K562 (cell line): Measurements from ENCODE around the gene ZFYVE28. TPM values are rescaled to one million over a fixed set of nuclear protein-coding genes. Genes with fewer than 3 reads are reported as not detected.

Source experiments
- ATAC-seq: fragments of 200-7000 bp; cut with Tn5 transposase; 3 replicates; pipeline ENCODE4 v1.9.1; 2020; ENCODE audit warnings: moderate library complexity
- BruUV-seq: library from RNA; stranded (reverse); fragments of 400-500 nt; replicated peaks from 2 replicates; lab custom pipeline; 2021; lab: Mats Ljungman, UMichigan
- CTCF ChIA-PET: fragments of 300-600 bp; formaldehyde crosslinking; extraction: SDS; loops from one replicate; lab custom pipeline; 2021; ENCODE audit warnings: low intra/inter-chr PET ratio; lab: Yijun Ruan, JAX
- POLR2A ChIA-PET: fragments of 300-600, 350-650 bp; sonication (Branson Sonifier 250); formaldehyde crosslinking; extraction: SDS; loops from one replicate; lab custom pipeline; 2021; ENCODE audit warnings: antibody characterized with exemption, inconsistent platforms; lab: Yijun Ruan, JAX
- DNase-seq, 4 experiments: peaks; one replicate each; pipeline versions ENCODE4 v3.0.0 to v3.0.0-alpha.2; 2011 to 2018; ENCODE audit warnings: low spot score in 3 of 4, mixed read lengths in 3 of 4; ENCODE audit errors: extremely low read depth in 1 of 4
- FAIRE-seq: peaks from 2 replicates; lab custom pipeline; 2011; peaks lifted over from hg19 to GRCh38; lab: Jason Lieb, UNC
- H2AFZ ChIP-seq: 2 replicates; pipeline ENCODE4 v1.6.0; 2011; ENCODE audit warnings: low read depth, low read length, control low read depth, inconsistent platforms
- H3K27ac ChIP-seq: fragments of 200-600 bp; 3 replicates; pipeline ENCODE4 v1.8.0; 2011; ENCODE audit warnings: low read depth, mild to moderate bottlenecking, control low read depth, inconsistent platforms, low read length, moderate library complexity, mixed read lengths; ENCODE audit errors: extremely low read depth
- H3K27me3 ChIP-seq, 2 experiments: fragments of 300-600 bp in 1 of 2; 2 replicates in 1 of 2; 3 replicates in 1 of 2; pipeline versions ENCODE4 v1.6.0 to v1.8.0; 2011; ENCODE audit warnings: inconsistent platforms in 2 of 2, low read length in 2 of 2, mild to moderate bottlenecking in 1 of 2, mixed read lengths in 1 of 2, moderate library complexity in 1 of 2; ENCODE audit not compliant: control insufficient read depth in 2 of 2, insufficient read depth in 2 of 2
- H3K36me3 ChIP-seq: fragments of 300-600 bp; 3 replicates; pipeline ENCODE4 v1.8.0; 2011; ENCODE audit warnings: mild to moderate bottlenecking, low read length, inconsistent platforms; ENCODE audit not compliant: control insufficient read depth, insufficient read depth
- H3K4me1 ChIP-seq, 2 experiments: fragments of 200-600 bp in 1 of 2; replicated peaks in 1 of 2; 2 replicates in 1 of 2; 3 replicates in 1 of 2; pipeline versions ENCODE4 v1.5.1 to v1.8.0; 2011; ENCODE audit warnings: inconsistent platforms in 2 of 2, low read length in 2 of 2, mild to moderate bottlenecking in 1 of 2, mixed read lengths in 1 of 2, moderate library complexity in 1 of 2; ENCODE audit not compliant: control insufficient read depth in 2 of 2, insufficient read depth in 2 of 2
- H3K4me2 ChIP-seq: 2 replicates; pipeline ENCODE4 v1.6.1; 2011; ENCODE audit warnings: low read length, control low read depth, inconsistent platforms, mixed read lengths; ENCODE audit not compliant: insufficient read depth
- H3K4me3 ChIP-seq: fragments of 200-600 bp; sonication (generic), shearing (Covaris generic); 2 replicates; pipeline ENCODE4 v1.5.1; 2016; ENCODE audit warnings: control low read depth, inconsistent platforms
- H3K79me2 ChIP-seq: fragments of 200-600 bp; 3 replicates; pipeline ENCODE4 v1.8.0; 2011; ENCODE audit warnings: low read length, inconsistent platforms; ENCODE audit not compliant: control insufficient read depth, insufficient read depth
- H3K9ac ChIP-seq, 2 experiments: 2 replicates each; pipeline versions ENCODE4 v1.6.0 to v1.6.1; 2011; ENCODE audit warnings: low read depth in 2 of 2, low read length in 2 of 2, control low read depth in 1 of 2, inconsistent platforms in 1 of 2, mild to moderate bottlenecking in 1 of 2, mixed read lengths in 1 of 2; ENCODE audit not compliant: insufficient read depth in 1 of 2
- H3K9me1 ChIP-seq: one replicate; pipeline ENCODE4 v1.6.0; 2011; ENCODE audit warnings: inconsistent platforms, mild to moderate bottlenecking, low read length, moderate library complexity; ENCODE audit not compliant: control insufficient read depth, insufficient read depth
- H3K9me3 ChIP-seq: replicated peaks from 2 replicates; pipeline ENCODE4 v1.5.1; 2011; ENCODE audit warnings: low read depth, low read length, inconsistent platforms; ENCODE audit not compliant: control insufficient read depth, insufficient read depth
- H4K20me1 ChIP-seq: replicated peaks from 2 replicates; pipeline ENCODE4 v1.6.1; 2011; ENCODE audit warnings: low read length, inconsistent platforms, mixed read lengths; ENCODE audit not compliant: control insufficient read depth, insufficient read depth
- CTCFL ChIP-seq: IDR thresholded peaks from 2 replicates; pipeline ENCODE4 v1.6.1; 2011; ENCODE audit warnings: borderline replicate concordance, low read depth, mild to moderate bottlenecking, moderate library complexity, low read length; ENCODE audit not compliant: insufficient read depth, poor library complexity, severe bottlenecking
- FUS ChIP-seq: fragments of 200-400 bp; formaldehyde crosslinking; optimal IDR thresholded peaks from 2 replicates; pipeline ENCODE3; 2017; ENCODE audit warnings: low read depth, low read length
- HMG20B ChIP-seq: fragments of 250-450 bp; sonication (Bioruptor Pico); IDR thresholded peaks from 2 replicates; pipeline ENCODE4 v1.5.0; 2021; ENCODE audit warnings: mild to moderate bottlenecking
- JUNB ChIP-seq: fragments of 450-650 bp; formaldehyde crosslinking; conservative IDR thresholded peaks from 2 replicates; pipeline ENCODE4 v1.4.0; 2020; ENCODE audit warnings: mild to moderate bottlenecking
- MYNN ChIP-seq, 2 experiments: sonication (generic); formaldehyde crosslinking in 1 of 2; IDR thresholded peaks; 2 replicates each; pipeline versions ENCODE4 v1.5.0 to v1.6.1; 2016 to 2020; ENCODE audit warnings: antibody characterized with exemption in 1 of 2, missing genetic modification reagents in 1 of 2
- PML ChIP-seq: IDR thresholded peaks from 2 replicates; pipeline ENCODE4 v1.6.1; 2012; ENCODE audit warnings: low read length, inconsistent platforms
- ZFP36 ChIP-seq: fragments of 150-350 bp; IDR thresholded peaks from 2 replicates; pipeline ENCODE4 v1.6.1; 2018; ENCODE audit warnings: low read length, low read depth; ENCODE audit not compliant: partially characterized antibody
- WGBS: fragments of 100-300 bp; shearing (Covaris generic); methylation state at CpG from one replicate; pipeline ENCODE4 v1.1.6; 2016; ENCODE audit warnings: low coverage, mixed read lengths; ENCODE audit not compliant: insufficient coverage; ENCODE audit errors: missing lambda C conversion rate; 5-methylcytosine and 5-hydroxymethylcytosine counted together
- in situ Hi-C: fragments of 300-500 bp; cut with MboI; formaldehyde crosslinking; loops from 4 replicates; pipeline ENCODE4 v1.15.0; 2018; ENCODE audit warnings: inconsistent platforms, mixed read lengths
- intact Hi-C: fragments of 100-400 bp; cut with micrococcal nuclease; formaldehyde crosslinking; loops from 2 replicates; pipeline ENCODE4 v1.14.2; 2022
- polyA plus RNA-seq, 8 experiments: library from polyadenylated mRNA; depleted of rRNA in 4 of 8; stranded (reverse) in 5 of 8; unstranded in 3 of 8; fragments of >200 nt; fragmentation: Nextera tagmentation in 2 of 8; fragmentation: Illumina TruSeq in 1 of 8; extraction: Ambion mirVana in 2 of 8; extraction: Trizol in 1 of 8; gene quantifications; 2 replicates each; pipeline versions ENCODE4 v1.2.1 to v1.2.3, GENCODE V29; 2011 to 2014; ENCODE audit warnings: inconsistent platforms in 1 of 8, missing spikeins in 1 of 8
- total RNA-seq, 7 experiments: library from RNA; depleted of rRNA in 6 of 7; stranded (reverse); fragments of >200 nt in 6 of 7; fragmentation: Illumina TruSeq in 2 of 7; extraction: Trizol in 2 of 7; gene quantifications; 2 replicates each; pipeline versions ENCODE4 v1.2.1 to v1.2.3, GENCODE V29; 2011 to 2021; ENCODE audit warnings: low replicate concordance in 1 of 7

Gene ZFYVE28
- total and polyA plus RNA-seq, 9 of the 15 experiments (the other 6 are each of a cell fraction or from before 2014, with no cell fraction given): 1.3 to 24.8 (median 8.9) TPM

- TF ChIP-seq CTCFL (peak; percentile 86), MYNN (IDR thresholded peaks at IDR 0.05) (peak; percentile 83), MYNN (CRISPR knock-in tag; IDR thresholded peaks at IDR 0.05) (no peak), HMG20B (CRISPR knock-in tag) (no peak), PML (no peak), JUNB (CRISPR knock-in tag) (no peak)
- TF ChIP-seq, all 486 proteins: peak for 99
Measured at GRCh38 chr4:2441393-2442174, 23.1 kb upstream of the ZFYVE28 start (continued).

- Histone ChIP-seq H3K9me3 (no peaks in the 10 kb centered on the region), H3K9ac (peak overlapping the region in 1 of 2 experiments; percentile 42; a peak in 1 of 4 replicates), H3K4me1 (peaks cover 4 to 44% of the 10 kb centered on the region in 2 experiments; a peak in 4 of 5 replicates), H3K79me2 (no peaks in the 10 kb centered on the region), H3K27me3 (no peaks in the 10 kb centered on the region), H3K9me1 (no peaks in the 10 kb centered on the region), H3K36me3 (no peaks in the 10 kb centered on the region), H2AFZ (no peak overlapping the region), H4K20me1 (no peaks in the 10 kb centered on the region), H3K27ac (no peak overlapping the region), H3K4me2 (no peak overlapping the region), H3K4me3 (no peak overlapping the region)
- intact Hi-C loops: no loop called here
- 51% methylated on average over 13 of the region's 16 CpGs for WGBS
- TF ChIP-seq FUS (no peak), ZFP36 (peak; percentile 48)
- no TSS peak for BruUV-seq
- in situ Hi-C loops: no loop called here
- no peak for DNase-seq
- no peak for ATAC-seq
- ChIA-PET POLR2A (interaction anchor here (0.6 to 1.1 kb wide), 2 partner anchors 11 to 779 kb away, joined by 3 read pairs; no protein-coding TSS in a partner anchor), CTCF (no interaction called here)
- no peak for FAIRE-seq
Measured at GRCh38 chr4:2438822-2439718, 20.6 kb upstream of the ZFYVE28 start.
